ENCODE data around the gene DPP10. TPM values are rescaled to one million over a fixed set of nuclear protein-coding genes. Genes with fewer than 3 reads are reported as not detected.

The DPP10 gene
- total RNA-seq, 1 donor from 2014 or later, result 1.1 TPM

- TF ChIP-seq CTCF (IDR thresholded peaks at IDR 0.05; ENCODE audit: insufficient read depth, low read depth, low read length) (no peak), EZH2 (IDR thresholded peaks at IDR 0.05; ENCODE audit: insufficient read depth, low read length) (no peak)
- H3K4me2 ChIP-seq (ENCODE audit: low read length), result no peak overlapping the region
- H3K27me3 Mint-ChIP-seq (ENCODE audit: low read depth, unreplicated experiment), result no peaks in the 10 kb centered on the region
- H3K4me1 Mint-ChIP-seq (ENCODE audit: low read depth, unreplicated experiment), result no peaks in the 10 kb centered on the region
- H3K36me3 Mint-ChIP-seq (ENCODE audit: low read depth, unreplicated experiment), result no peaks in the 10 kb centered on the region
- H3K4me1 ChIP-seq (ENCODE audit: insufficient read depth, low read length), result no peaks in the 10 kb centered on the region
- no peaks in the 10 kb centered on the region for H3K36me3 ChIP-seq (ENCODE audit: insufficient read depth, low read length)
- H3K9me3 ChIP-seq (ENCODE audit: insufficient read depth, low read depth, low read length), result no peaks in the 10 kb centered on the region
- no peak overlapping the region for H3K9ac ChIP-seq (ENCODE audit: low read length)
- H4K20me1 ChIP-seq (ENCODE audit: insufficient read depth, low read length), result no peaks in the 10 kb centered on the region
- no peak overlapping the region for H3K4me3 Mint-ChIP-seq (ENCODE audit: unreplicated experiment)
- no peak for DNase-seq (ENCODE audit: low read depth)
- FAIRE-seq, result no peak
- H3K4me3 ChIP-seq (ENCODE audit: insufficient read depth, low read depth, low read length), result no peak overlapping the region
- no peaks in the 10 kb centered on the region for H3K27me3 ChIP-seq (ENCODE audit: insufficient read depth, low read length)
- H3K27ac ChIP-seq (ENCODE audit: low read depth, low read length), result no peak overlapping the region
- H3K27ac Mint-ChIP-seq (ENCODE audit: unreplicated experiment), result no peak overlapping the region
- no peaks in the 10 kb centered on the region for H3K79me2 ChIP-seq (ENCODE audit: insufficient read depth, low read length)
- no peaks in the 10 kb centered on the region for H3K9me3 Mint-ChIP-seq (ENCODE audit: unreplicated experiment)
- no peak overlapping the region for H2AFZ ChIP-seq (ENCODE audit: low read depth, low read length)
Observed at GRCh38 chr2:114488841-114489530, 46.5 kb downstream of the DPP10 start.

- Histone ChIP-seq H3K9me3 (ENCODE audit: insufficient read depth, low read depth, low read length) (peaks cover 2% of the 10 kb centered on the region), H3K36me3 (ENCODE audit: insufficient read depth, low read length) (no peaks in the 10 kb centered on the region), H3K4me3 (ENCODE audit: insufficient read depth, low read depth, low read length) (no peak overlapping the region), H3K79me2 (ENCODE audit: insufficient read depth, low read length) (no peaks in the 10 kb centered on the region), H3K4me1 (ENCODE audit: insufficient read depth, low read length) (no peaks in the 10 kb centered on the region), H2AFZ (ENCODE audit: low read depth, low read length) (no peak overlapping the region), H3K4me2 (ENCODE audit: low read length) (no peak overlapping the region), H3K27me3 (ENCODE audit: insufficient read depth, low read length) (no peaks in the 10 kb centered on the region), H3K27ac (ENCODE audit: low read depth, low read length) (no peak overlapping the region), H4K20me1 (ENCODE audit: insufficient read depth, low read length) (no peaks in the 10 kb centered on the region), H3K9ac (ENCODE audit: low read length) (no peak overlapping the region)
- Mint-ChIP-seq H3K36me3 (ENCODE audit: low read depth, unreplicated experiment) (no peaks in the 10 kb centered on the region), H3K4me3 (ENCODE audit: unreplicated experiment) (no peak overlapping the region), H3K4me1 (ENCODE audit: low read depth, unreplicated experiment) (no peaks in the 10 kb centered on the region), H3K27me3 (ENCODE audit: low read depth, unreplicated experiment) (no peaks in the 10 kb centered on the region), H3K9me3 (ENCODE audit: unreplicated experiment) (no peaks in the 10 kb centered on the region), H3K27ac (ENCODE audit: unreplicated experiment) (no peak overlapping the region)
- no peak for DNase-seq (ENCODE audit: low read depth)
- no peak for FAIRE-seq
- TF ChIP-seq CTCF (IDR thresholded peaks at IDR 0.05; ENCODE audit: insufficient read depth, low read depth, low read length) (no peak), EZH2 (IDR thresholded peaks at IDR 0.05; ENCODE audit: insufficient read depth, low read length) (no peak)
Observed at GRCh38 chr2:114495046-114495445, 52.6 kb downstream of the DPP10 start.

- no peaks in the 10 kb centered on the region for H3K27me3 ChIP-seq (ENCODE audit: insufficient read depth, low read length)
- FAIRE-seq (no peak), DNase-seq (ENCODE audit: low read depth) (no peak)
- no peaks in the 10 kb centered on the region for H4K20me1 ChIP-seq (ENCODE audit: insufficient read depth, low read length)
- no peak overlapping the region for H3K4me3 ChIP-seq (ENCODE audit: insufficient read depth, low read depth, low read length)
- H3K4me1 Mint-ChIP-seq (ENCODE audit: low read depth, unreplicated experiment), result no peaks in the 10 kb centered on the region
- no peak overlapping the region for H3K4me2 ChIP-seq (ENCODE audit: low read length)
- H3K9me3 ChIP-seq (ENCODE audit: insufficient read depth, low read depth, low read length), result peaks cover 2% of the 10 kb centered on the region
- no peak overlapping the region for H2AFZ ChIP-seq (ENCODE audit: low read depth, low read length)
- H3K36me3 Mint-ChIP-seq (ENCODE audit: low read depth, unreplicated experiment), result no peaks in the 10 kb centered on the region
- no peaks in the 10 kb centered on the region for H3K79me2 ChIP-seq (ENCODE audit: insufficient read depth, low read length)
- H3K4me1 ChIP-seq (ENCODE audit: insufficient read depth, low read length), result no peaks in the 10 kb centered on the region
- no peak overlapping the region for H3K27ac ChIP-seq (ENCODE audit: low read depth, low read length)
- H3K4me3 Mint-ChIP-seq (ENCODE audit: unreplicated experiment), result no peak overlapping the region
- no peak overlapping the region for H3K27ac Mint-ChIP-seq (ENCODE audit: unreplicated experiment)
- no peaks in the 10 kb centered on the region for H3K9me3 Mint-ChIP-seq (ENCODE audit: unreplicated experiment)
- no peaks in the 10 kb centered on the region for H3K36me3 ChIP-seq (ENCODE audit: insufficient read depth, low read length)
- H3K27me3 Mint-ChIP-seq (ENCODE audit: low read depth, unreplicated experiment), result peaks cover 2% of the 10 kb centered on the region
- TF ChIP-seq CTCF (IDR thresholded peaks at IDR 0.05; ENCODE audit: insufficient read depth, low read depth, low read length) (no peak), EZH2 (IDR thresholded peaks at IDR 0.05; ENCODE audit: insufficient read depth, low read length) (no peak)
- no peak overlapping the region for H3K9ac ChIP-seq (ENCODE audit: low read length)
Observed at GRCh38 chr2:114496959-114497358, 54.5 kb downstream of the DPP10 start.
